KMS-11 (cell line): ENCODE measurements around the gene RAF1.

ENCODE experiments used
- H2AFZ ChIP-seq: fragments of 200-600 bp; sonication (generic); 2 replicates; pipeline ENCODE4 v1.6.1; 2016; ENCODE audit warnings: antibody characterized with exemption, mixed run types, low read depth
- H3K27ac ChIP-seq: fragments of 200-600 bp; sonication (generic); 2 replicates; pipeline ENCODE4 v1.6.1; 2016; ENCODE audit warnings: mild to moderate bottlenecking, mixed run types
- H3K27me3 ChIP-seq: fragments of 200-600 bp; sonication (generic); 2 replicates; pipeline ENCODE4 v1.6.1; 2017; ENCODE audit warnings: mild to moderate bottlenecking, low read depth, mixed run types, moderate library complexity; ENCODE audit not compliant: insufficient read depth
- H3K36me3 ChIP-seq: fragments of 200-600 bp; sonication (generic); 2 replicates; pipeline ENCODE4 v1.6.1; 2017; ENCODE audit warnings: mild to moderate bottlenecking, mixed run types; ENCODE audit not compliant: insufficient read depth
- H3K4me1 ChIP-seq: fragments of 200-600 bp; sonication (generic); 2 replicates; pipeline ENCODE4 v1.6.1; 2016; ENCODE audit warnings: mild to moderate bottlenecking, low read depth, mixed run types; ENCODE audit not compliant: poor library complexity, severe bottlenecking
- H3K4me2 ChIP-seq: fragments of 200-600 bp; sonication (generic); 2 replicates; pipeline ENCODE4 v1.7.0; 2016; ENCODE audit warnings: mild to moderate bottlenecking, mixed run types
- H3K4me3 ChIP-seq: fragments of 200-600 bp; sonication (generic); IDR thresholded peaks from 2 replicates; pipeline ENCODE4 v1.6.1; 2017; ENCODE audit warnings: low read depth, low read length, mixed read lengths; ENCODE audit not compliant: insufficient read depth
- H3K79me2 ChIP-seq: fragments of 200-600 bp; sonication (generic); 2 replicates; pipeline ENCODE4 v1.6.1; 2016; ENCODE audit warnings: low read depth, mixed run types; ENCODE audit not compliant: insufficient read depth
- H3K9ac ChIP-seq: fragments of 200-600 bp; sonication (generic); 2 replicates; pipeline ENCODE4 v1.6.1; 2016; ENCODE audit warnings: mild to moderate bottlenecking, mixed run types
- H4K20me1 ChIP-seq: fragments of 200-600 bp; sonication (generic); 2 replicates; pipeline ENCODE4 v1.6.1; 2016; ENCODE audit warnings: mild to moderate bottlenecking, mixed run types; ENCODE audit not compliant: insufficient read depth
- TF ChIP-seq, protein P1 (sequence below): fragments of 200-600 bp; sonication (generic); conservative IDR thresholded peaks from 2 replicates; pipeline ENCODE4 v1.6.1; 2017; ENCODE audit warnings: low read depth, mild to moderate bottlenecking, antibody characterized with exemption, low read length, moderate library complexity, mixed read lengths

The RAF1 gene

DNA sequence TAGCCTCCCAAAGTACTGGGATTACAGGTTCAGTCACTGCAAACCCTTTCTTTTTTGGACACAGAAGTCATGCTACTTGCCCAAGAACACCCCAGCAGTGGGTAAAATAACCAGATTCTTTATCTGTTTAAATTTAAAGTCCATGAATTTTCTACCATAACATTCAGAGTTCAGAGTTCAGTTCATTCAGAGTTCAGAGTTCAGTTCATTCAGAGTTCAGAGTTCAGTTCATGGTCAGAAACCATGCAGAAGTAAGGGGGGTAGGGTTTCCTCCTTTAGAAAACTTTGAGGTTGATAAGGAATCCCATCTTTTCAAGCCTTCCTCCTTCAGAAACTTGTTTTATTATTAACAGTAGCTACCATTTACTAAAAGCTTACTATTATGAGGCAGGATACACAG is 43.2 kb downstream of the RAF1 start:
- Histone ChIP-seq H2AFZ (no peak overlapping the region), H3K4me1 (peaks cover 60% of the 10 kb centered on the region), H4K20me1 (no peaks in the 10 kb centered on the region; the same call in 1 of the 2 replicates), H3K79me2 (peaks cover 73% of the 10 kb centered on the region), H3K4me3 (no peak overlapping the region), H3K27ac (peak overlapping the region; percentile 77; the same call in 1 of the 2 replicates), H3K27me3 (no peaks in the 10 kb centered on the region), H3K9ac (no peak overlapping the region), H3K36me3 (no peaks in the 10 kb centered on the region), H3K4me2 (peak overlapping the region; percentile 76)
- TF ChIP-seq, protein P1, sequence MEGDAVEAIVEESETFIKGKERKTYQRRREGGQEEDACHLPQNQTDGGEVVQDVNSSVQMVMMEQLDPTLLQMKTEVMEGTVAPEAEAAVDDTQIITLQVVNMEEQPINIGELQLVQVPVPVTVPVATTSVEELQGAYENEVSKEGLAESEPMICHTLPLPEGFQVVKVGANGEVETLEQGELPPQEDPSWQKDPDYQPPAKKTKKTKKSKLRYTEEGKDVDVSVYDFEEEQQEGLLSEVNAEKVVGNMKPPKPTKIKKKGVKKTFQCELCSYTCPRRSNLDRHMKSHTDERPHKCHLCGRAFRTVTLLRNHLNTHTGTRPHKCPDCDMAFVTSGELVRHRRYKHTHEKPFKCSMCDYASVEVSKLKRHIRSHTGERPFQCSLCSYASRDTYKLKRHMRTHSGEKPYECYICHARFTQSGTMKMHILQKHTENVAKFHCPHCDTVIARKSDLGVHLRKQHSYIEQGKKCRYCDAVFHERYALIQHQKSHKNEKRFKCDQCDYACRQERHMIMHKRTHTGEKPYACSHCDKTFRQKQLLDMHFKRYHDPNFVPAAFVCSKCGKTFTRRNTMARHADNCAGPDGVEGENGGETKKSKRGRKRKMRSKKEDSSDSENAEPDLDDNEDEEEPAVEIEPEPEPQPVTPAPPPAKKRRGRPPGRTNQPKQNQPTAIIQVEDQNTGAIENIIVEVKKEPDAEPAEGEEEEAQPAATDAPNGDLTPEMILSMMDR = no peak

DNA sequence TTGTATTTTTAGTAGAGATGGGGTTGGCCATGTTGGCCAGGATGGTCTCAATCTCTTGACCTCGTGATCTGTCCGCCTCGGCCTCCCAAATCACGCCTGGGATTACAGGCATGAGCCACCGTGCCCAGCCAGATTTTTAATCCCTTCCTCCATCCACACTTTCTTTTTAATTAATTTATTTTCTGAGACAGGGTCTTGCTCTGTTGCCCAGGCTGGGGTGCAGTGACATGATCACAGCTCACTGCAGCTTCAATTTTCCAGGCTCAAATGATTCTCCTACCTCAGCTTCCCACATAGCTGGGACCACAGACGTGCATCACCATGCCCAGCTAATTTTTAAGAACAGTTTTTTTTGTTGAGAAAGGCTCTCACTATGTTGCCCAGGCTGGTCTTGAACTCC is 43.6 kb downstream of the RAF1 start:
- H3K4me2 ChIP-seq = peak overlapping the region; percentile 76
- H3K9ac ChIP-seq = no peak overlapping the region
- H3K4me1 ChIP-seq = peaks cover 56% of the 10 kb centered on the region
- TF ChIP-seq, protein P1 = no peak
- H4K20me1 ChIP-seq = no peaks in the 10 kb centered on the region; the same call in 1 of the 2 replicates
- H3K79me2 ChIP-seq = peaks cover 73% of the 10 kb centered on the region
- H3K36me3 ChIP-seq = no peaks in the 10 kb centered on the region
- no peaks in the 10 kb centered on the region for H3K27me3 ChIP-seq
- peak overlapping the region; percentile 77; the same call in 1 of the 2 replicates for H3K27ac ChIP-seq
- H2AFZ ChIP-seq = no peak overlapping the region
- H3K4me3 ChIP-seq = no peak overlapping the region

DNA sequence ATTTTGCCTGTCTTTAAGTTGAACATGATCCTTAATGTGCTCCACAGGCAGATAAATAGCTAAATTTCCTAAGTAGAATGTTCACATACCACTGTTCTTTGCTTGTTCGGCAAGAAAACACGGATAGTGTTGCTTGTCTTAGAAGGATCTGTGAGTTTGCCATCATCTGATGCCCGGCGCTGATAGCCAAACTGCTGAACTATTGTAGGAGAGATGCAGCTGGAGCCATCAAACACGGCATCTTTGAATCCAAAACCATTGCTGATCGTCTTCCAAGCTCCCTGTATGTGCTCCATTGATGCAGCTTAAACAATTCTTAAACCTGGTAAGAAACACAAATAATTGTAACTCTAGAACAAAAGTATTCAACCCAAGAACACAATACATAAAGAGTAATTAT is 45.5 kb downstream of the RAF1 start:
- no peaks in the 10 kb centered on the region for H3K27me3 ChIP-seq
- no peak overlapping the region for H3K9ac ChIP-seq
- TF ChIP-seq, protein P1 = no peak
- H2AFZ ChIP-seq = no peak overlapping the region
- no peak overlapping the region for H3K27ac ChIP-seq
- H3K79me2 ChIP-seq = peaks cover 64% of the 10 kb centered on the region
- H3K4me2 ChIP-seq = no peak overlapping the region
- H3K4me3 ChIP-seq = no peak overlapping the region
- H3K36me3 ChIP-seq = no peaks in the 10 kb centered on the region
- H4K20me1 ChIP-seq = no peaks in the 10 kb centered on the region; the same call in 1 of the 2 replicates
- H3K4me1 ChIP-seq = peaks cover 40% of the 10 kb centered on the region

DNA sequence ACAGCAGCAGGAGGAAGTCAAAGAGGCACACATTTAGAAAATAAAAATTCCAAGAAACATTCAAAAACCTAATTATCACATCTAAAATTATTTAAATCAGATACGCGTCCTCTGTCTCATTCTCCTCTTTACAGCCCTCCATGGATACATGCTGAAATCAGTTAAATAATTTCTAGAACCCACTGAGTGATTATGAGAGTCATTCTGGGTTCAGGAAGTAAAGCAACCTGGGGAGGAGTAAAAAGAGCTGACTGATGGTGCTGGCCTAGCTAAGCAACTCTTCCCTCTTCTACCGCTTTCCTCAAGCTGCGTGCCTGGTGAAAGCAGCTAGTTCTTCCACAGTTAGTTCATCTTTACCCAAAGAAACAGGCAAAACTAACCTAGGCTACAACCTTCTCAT is 48.7 kb downstream of the RAF1 start:
- Histone ChIP-seq H3K4me2 (no peak overlapping the region), H3K4me1 (peaks cover 8% of the 10 kb centered on the region), H3K27ac (no peak overlapping the region), H3K9ac (no peak overlapping the region), H3K79me2 (peaks cover 53% of the 10 kb centered on the region), H2AFZ (no peak overlapping the region), H3K36me3 (no peaks in the 10 kb centered on the region), H4K20me1 (no peaks in the 10 kb centered on the region), H3K27me3 (no peaks in the 10 kb centered on the region), H3K4me3 (no peak overlapping the region)
- TF ChIP-seq, protein P1 = no peak

DNA sequence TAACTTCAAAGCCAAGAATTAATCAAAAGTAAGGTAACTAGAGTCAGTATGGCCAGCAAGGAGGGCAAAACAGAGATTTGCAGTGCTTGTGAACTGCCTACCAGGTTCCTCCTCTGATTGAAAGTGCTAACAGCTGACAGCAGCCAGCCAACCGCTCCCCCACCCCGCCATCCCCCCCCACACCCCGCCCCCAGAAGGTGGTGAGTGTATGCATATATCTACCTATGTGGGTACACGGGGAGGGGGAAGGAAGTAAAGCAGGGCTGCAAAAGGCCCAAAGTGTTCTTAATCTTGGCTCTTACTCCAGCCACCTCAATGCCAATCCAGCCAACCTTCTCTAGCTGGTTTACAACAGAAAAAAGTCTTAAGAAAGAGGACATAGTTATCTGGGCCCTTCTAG is 50.7 kb downstream of the RAF1 start:
- Histone ChIP-seq H3K4me1 (no peaks in the 10 kb centered on the region), H4K20me1 (no peaks in the 10 kb centered on the region), H3K36me3 (peaks cover 1% of the 10 kb centered on the region; the same call in 1 of the 2 replicates), H3K4me3 (no peak overlapping the region), H3K27me3 (no peaks in the 10 kb centered on the region), H3K79me2 (peaks cover 36% of the 10 kb centered on the region), H3K27ac (no peak overlapping the region), H3K9ac (no peak overlapping the region), H2AFZ (no peak overlapping the region), H3K4me2 (no peak overlapping the region)
- TF ChIP-seq, protein P1 = no peak
